WTC11 (cell line): Measurements from ENCODE around the gene KRTAP10-6. TPM values are rescaled to one million over a fixed set of nuclear protein-coding genes. Genes with fewer than 3 reads are reported as not detected.

Experiments used
- ATAC-seq: fragments of 200-7000 bp; cut with Tn5 transposase; 2 replicates; pipeline ENCODE4 v1.10.0; 2021; ENCODE audit warnings: mild to moderate bottlenecking, moderate library complexity
- CTCF ChIA-PET: fragments of 300-600 bp; sonication (Branson Sonifier 250); formaldehyde crosslinking; loops from one replicate; lab custom pipeline; 2021; ENCODE audit warnings: antibody characterized with exemption; lab: Charles Lee
- POLR2A ChIA-PET: fragments of 350-600 bp; sonication (Branson Sonifier 250); formaldehyde crosslinking; loops from one replicate; lab custom pipeline; 2021; ENCODE audit warnings: antibody characterized with exemption; lab: Charles Lee
- DNase-seq: peaks from one replicate; pipeline ENCODE4 v3.0.0; 2021; ENCODE audit warnings: low spot score
- H3K27ac Mint-ChIP-seq: 2 replicates; pipeline ENCODE4 v1.8.0; 2021; ENCODE audit warnings: mixed read lengths
- H3K27me3 Mint-ChIP-seq: 2 replicates; pipeline ENCODE4 v1.8.0; 2021; ENCODE audit warnings: low read depth, mild to moderate bottlenecking, moderate library complexity, mixed read lengths
- H3K36me3 Mint-ChIP-seq: 2 replicates; pipeline ENCODE4 v1.8.0; 2021; ENCODE audit warnings: mixed read lengths
- H3K4me1 Mint-ChIP-seq: 2 replicates; pipeline ENCODE4 v1.8.0; 2022; ENCODE audit warnings: mixed read lengths
- H3K4me3 Mint-ChIP-seq: 2 replicates; pipeline ENCODE4 v1.8.0; 2021; ENCODE audit warnings: mild to moderate bottlenecking, moderate library complexity, mixed read lengths
- H3K9me3 Mint-ChIP-seq: 2 replicates; pipeline ENCODE4 v1.8.0; 2021; ENCODE audit warnings: mixed read lengths
- CBFB ChIP-seq: sonication (generic); formaldehyde crosslinking; IDR thresholded peaks from 2 replicates; pipeline ENCODE4 v1.8.1; 2022; ENCODE audit warnings: mild to moderate bottlenecking, low read depth, missing genetic modification reagents
- CREM ChIP-seq: sonication (generic); formaldehyde crosslinking; IDR thresholded peaks from 2 replicates; pipeline ENCODE4 v1.8.1; 2022; ENCODE audit warnings: mild to moderate bottlenecking, missing genetic modification reagents, moderate library complexity
- ELF4 ChIP-seq: sonication (generic); formaldehyde crosslinking; IDR thresholded peaks from 2 replicates; pipeline ENCODE4 v1.8.1; 2022; ENCODE audit warnings: low read depth, mild to moderate bottlenecking, moderate library complexity, missing genetic modification reagents
- ESRRA ChIP-seq: sonication (generic); formaldehyde crosslinking; IDR thresholded peaks from 2 replicates; pipeline ENCODE4 v1.8.1; 2022; ENCODE audit warnings: mild to moderate bottlenecking, missing genetic modification reagents, borderline replicate concordance
- FOXK1 ChIP-seq: sonication (generic); formaldehyde crosslinking; IDR thresholded peaks from 2 replicates; pipeline ENCODE4 v1.8.0; 2022; ENCODE audit warnings: mild to moderate bottlenecking, moderate library complexity, missing genetic modification reagents
- FOXP1 ChIP-seq: sonication (generic); formaldehyde crosslinking; IDR thresholded peaks from 2 replicates; pipeline ENCODE4 v1.8.0; 2022; ENCODE audit warnings: missing genetic modification reagents, mild to moderate bottlenecking, moderate library complexity, borderline replicate concordance
- GTF2I ChIP-seq: fragments of 250-450 bp; sonication (Bioruptor Pico); conservative IDR thresholded peaks from 2 replicates; pipeline ENCODE4 v1.4.0; 2021; ENCODE audit warnings: mild to moderate bottlenecking
- JUN ChIP-seq: sonication (generic); formaldehyde crosslinking; IDR thresholded peaks from 2 replicates; pipeline ENCODE4 v1.8.0; 2023; ENCODE audit warnings: mild to moderate bottlenecking, missing genetic modification reagents
- MYBL2 ChIP-seq: sonication (generic); formaldehyde crosslinking; IDR thresholded peaks from 2 replicates; pipeline ENCODE4 v1.8.1; 2023; ENCODE audit warnings: mild to moderate bottlenecking, moderate library complexity, missing genetic modification reagents
- NFATC4 ChIP-seq: fragments of 250-450 bp; sonication (Bioruptor Pico); IDR thresholded peaks from 2 replicates; pipeline ENCODE4 v1.9.0; 2021; ENCODE audit warnings: mild to moderate bottlenecking
- NR1H2 ChIP-seq: sonication (generic); formaldehyde crosslinking; IDR thresholded peaks from 2 replicates; pipeline ENCODE4 v1.9.0; 2021; ENCODE audit warnings: mild to moderate bottlenecking, moderate library complexity, missing genetic modification reagents
- NR2C2 ChIP-seq: sonication (generic); formaldehyde crosslinking; IDR thresholded peaks from 2 replicates; pipeline ENCODE4 v1.8.0; 2022; ENCODE audit warnings: mild to moderate bottlenecking, missing genetic modification reagents
- NR3C1 ChIP-seq: sonication (generic); formaldehyde crosslinking; conservative IDR thresholded peaks from 2 replicates; pipeline ENCODE4 v1.8.1; 2023; ENCODE audit warnings: low read depth, mild to moderate bottlenecking, missing genetic modification reagents
- SMAD4 ChIP-seq: sonication (generic); formaldehyde crosslinking; IDR thresholded peaks from 2 replicates; pipeline ENCODE4 v1.8.0; 2022; ENCODE audit warnings: mild to moderate bottlenecking, missing genetic modification reagents
- SP1 ChIP-seq: sonication (generic); formaldehyde crosslinking; conservative IDR thresholded peaks from 2 replicates; pipeline ENCODE4 v1.8.1; 2022; ENCODE audit warnings: missing genetic modification reagents
- TCF7 ChIP-seq: sonication (generic); formaldehyde crosslinking; IDR thresholded peaks from 2 replicates; pipeline ENCODE4 v1.8.0; 2022; ENCODE audit warnings: mild to moderate bottlenecking, low read depth, missing genetic modification reagents, moderate library complexity
- ZNF396 ChIP-seq: fragments of 250-450 bp; sonication (Bioruptor Pico); IDR thresholded peaks from 2 replicates; pipeline ENCODE4 v1.8.0; 2021; ENCODE audit warnings: mild to moderate bottlenecking, moderate library complexity, borderline replicate concordance
- total RNA-seq: library from RNA; stranded (reverse); gene quantifications from 3 replicates; pipeline ENCODE4 v1.2.3, GENCODE V29; 2021
- TF ChIP-seq, protein P1 (sequence below): sonication (generic); formaldehyde crosslinking; IDR thresholded peaks from 2 replicates; pipeline ENCODE4 v1.8.1; 2023; ENCODE audit warnings: mild to moderate bottlenecking, missing genetic modification reagents
- TF ChIP-seq, protein P2 (sequence below): fragments of 250-450 bp; sonication (Bioruptor Pico); IDR thresholded peaks from 2 replicates; pipeline ENCODE4 v1.9.0; 2021; ENCODE audit warnings: moderate library complexity, mild to moderate bottlenecking, inconsistent platforms, borderline replicate concordance
- TF ChIP-seq, protein P3 (sequence below): fragments of 250-450 bp; sonication (Bioruptor Pico); IDR thresholded peaks from 2 replicates; pipeline ENCODE4 v1.9.0; 2021; ENCODE audit warnings: mild to moderate bottlenecking
- TF ChIP-seq, protein P4 (sequence below): sonication (generic); formaldehyde crosslinking; IDR thresholded peaks from 2 replicates; pipeline ENCODE4 v1.8.1; 2023; ENCODE audit warnings: mild to moderate bottlenecking, missing genetic modification reagents, borderline replicate concordance
- TF ChIP-seq, protein P5 (sequence below): fragments of 250-450 bp; sonication (Bioruptor Pico); IDR thresholded peaks from 2 replicates; pipeline ENCODE4 v1.8.0; 2021; ENCODE audit warnings: mild to moderate bottlenecking
- TF ChIP-seq, protein P6 (sequence below): sonication (generic); formaldehyde crosslinking; IDR thresholded peaks from 2 replicates; pipeline ENCODE4 v1.8.1; 2022; ENCODE audit warnings: mild to moderate bottlenecking, missing genetic modification reagents, moderate library complexity, borderline replicate concordance
- TF ChIP-seq, protein P7 (sequence below): sonication (generic); formaldehyde crosslinking; IDR thresholded peaks from 2 replicates; pipeline ENCODE4 v1.8.0; 2022; ENCODE audit warnings: mild to moderate bottlenecking, missing genetic modification reagents

Gene KRTAP10-6
- total RNA-seq, 1 experiment from 2014 or later = 0.17 TPM

DNA sequence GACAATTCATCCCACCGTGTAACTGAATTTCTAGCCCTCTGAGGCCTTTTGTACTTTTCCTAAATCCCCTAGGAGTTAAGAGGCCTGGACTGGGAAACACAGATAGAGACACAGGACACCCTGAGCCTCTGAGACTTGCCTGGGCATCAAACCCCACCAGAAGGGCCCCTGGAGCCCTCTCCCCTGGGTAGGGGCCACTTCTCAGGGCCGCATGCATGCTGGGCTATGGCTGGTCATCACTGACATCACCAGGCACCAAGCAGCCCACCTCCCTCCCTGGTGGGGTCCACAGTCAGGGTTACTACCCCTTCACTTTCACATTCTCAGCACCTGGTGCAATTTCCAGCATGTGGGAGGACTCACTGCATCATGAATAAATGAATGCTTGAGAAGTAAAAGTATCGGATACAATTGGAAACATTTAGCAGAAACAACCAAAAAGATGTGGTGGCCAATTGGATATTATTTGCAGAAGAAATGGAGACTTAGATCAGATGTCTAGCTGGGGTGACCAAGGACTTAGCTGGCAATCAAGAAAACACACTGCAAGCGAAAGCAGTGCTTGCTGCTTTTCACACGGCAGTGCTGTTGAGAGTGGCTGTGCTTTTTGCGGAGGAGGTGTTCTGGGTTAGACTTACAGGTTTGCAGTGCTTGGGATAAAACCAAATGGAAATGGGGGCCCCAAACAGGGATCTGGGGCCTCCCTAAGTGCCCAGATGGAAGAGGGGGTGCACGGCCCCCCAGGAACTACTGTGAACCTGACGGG, 7.1 kb upstream of the KRTAP10-6 start:
- DNase-seq (no peak), ATAC-seq (no peak)
- TF ChIP-seq, protein P1, sequence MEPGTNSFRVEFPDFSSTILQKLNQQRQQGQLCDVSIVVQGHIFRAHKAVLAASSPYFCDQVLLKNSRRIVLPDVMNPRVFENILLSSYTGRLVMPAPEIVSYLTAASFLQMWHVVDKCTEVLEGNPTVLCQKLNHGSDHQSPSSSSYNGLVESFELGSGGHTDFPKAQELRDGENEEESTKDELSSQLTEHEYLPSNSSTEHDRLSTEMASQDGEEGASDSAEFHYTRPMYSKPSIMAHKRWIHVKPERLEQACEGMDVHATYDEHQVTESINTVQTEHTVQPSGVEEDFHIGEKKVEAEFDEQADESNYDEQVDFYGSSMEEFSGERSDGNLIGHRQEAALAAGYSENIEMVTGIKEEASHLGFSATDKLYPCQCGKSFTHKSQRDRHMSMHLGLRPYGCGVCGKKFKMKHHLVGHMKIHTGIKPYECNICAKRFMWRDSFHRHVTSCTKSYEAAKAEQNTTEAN (CRISPR knock-in tag) = no peak
- TF ChIP-seq ELF4 = no peak
- no peak for TF ChIP-seq FOXP1 (CRISPR knock-in tag)
- no peak for TF ChIP-seq NR1H2 (CRISPR knock-in tag)
- TF ChIP-seq, protein P2, sequence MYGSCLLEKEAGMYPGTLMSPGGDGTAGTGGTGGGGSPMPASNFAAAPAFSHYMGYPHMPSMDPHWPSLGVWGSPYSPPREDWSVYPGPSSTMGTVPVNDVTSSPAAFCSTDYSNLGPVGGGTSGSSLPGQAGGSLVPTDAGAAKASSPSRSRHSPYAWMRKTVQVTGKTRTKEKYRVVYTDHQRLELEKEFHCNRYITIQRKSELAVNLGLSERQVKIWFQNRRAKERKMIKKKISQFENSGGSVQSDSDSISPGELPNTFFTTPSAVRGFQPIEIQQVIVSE (CRISPR knock-in tag) = no peak
- no peak for TF ChIP-seq ESRRA (CRISPR knock-in tag)
- no peak for TF ChIP-seq CREM (CRISPR knock-in tag)
- no peak for TF ChIP-seq NR3C1
- no peak for TF ChIP-seq CBFB (CRISPR knock-in tag)
- no peak for TF ChIP-seq SMAD4 (CRISPR knock-in tag)
- no peak for TF ChIP-seq NFATC4
- TF ChIP-seq GTF2I (CRISPR knock-in tag) = no peak
- TF ChIP-seq SP1 = no peak
- TF ChIP-seq MYBL2 (CRISPR knock-in tag) = no peak
- TF ChIP-seq JUN = no peak
- TF ChIP-seq, protein P3, sequence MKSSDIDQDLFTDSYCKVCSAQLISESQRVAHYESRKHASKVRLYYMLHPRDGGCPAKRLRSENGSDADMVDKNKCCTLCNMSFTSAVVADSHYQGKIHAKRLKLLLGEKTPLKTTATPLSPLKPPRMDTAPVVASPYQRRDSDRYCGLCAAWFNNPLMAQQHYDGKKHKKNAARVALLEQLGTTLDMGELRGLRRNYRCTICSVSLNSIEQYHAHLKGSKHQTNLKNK = no peak
- TF ChIP-seq FOXK1 = no peak
- TF ChIP-seq, protein P4, sequence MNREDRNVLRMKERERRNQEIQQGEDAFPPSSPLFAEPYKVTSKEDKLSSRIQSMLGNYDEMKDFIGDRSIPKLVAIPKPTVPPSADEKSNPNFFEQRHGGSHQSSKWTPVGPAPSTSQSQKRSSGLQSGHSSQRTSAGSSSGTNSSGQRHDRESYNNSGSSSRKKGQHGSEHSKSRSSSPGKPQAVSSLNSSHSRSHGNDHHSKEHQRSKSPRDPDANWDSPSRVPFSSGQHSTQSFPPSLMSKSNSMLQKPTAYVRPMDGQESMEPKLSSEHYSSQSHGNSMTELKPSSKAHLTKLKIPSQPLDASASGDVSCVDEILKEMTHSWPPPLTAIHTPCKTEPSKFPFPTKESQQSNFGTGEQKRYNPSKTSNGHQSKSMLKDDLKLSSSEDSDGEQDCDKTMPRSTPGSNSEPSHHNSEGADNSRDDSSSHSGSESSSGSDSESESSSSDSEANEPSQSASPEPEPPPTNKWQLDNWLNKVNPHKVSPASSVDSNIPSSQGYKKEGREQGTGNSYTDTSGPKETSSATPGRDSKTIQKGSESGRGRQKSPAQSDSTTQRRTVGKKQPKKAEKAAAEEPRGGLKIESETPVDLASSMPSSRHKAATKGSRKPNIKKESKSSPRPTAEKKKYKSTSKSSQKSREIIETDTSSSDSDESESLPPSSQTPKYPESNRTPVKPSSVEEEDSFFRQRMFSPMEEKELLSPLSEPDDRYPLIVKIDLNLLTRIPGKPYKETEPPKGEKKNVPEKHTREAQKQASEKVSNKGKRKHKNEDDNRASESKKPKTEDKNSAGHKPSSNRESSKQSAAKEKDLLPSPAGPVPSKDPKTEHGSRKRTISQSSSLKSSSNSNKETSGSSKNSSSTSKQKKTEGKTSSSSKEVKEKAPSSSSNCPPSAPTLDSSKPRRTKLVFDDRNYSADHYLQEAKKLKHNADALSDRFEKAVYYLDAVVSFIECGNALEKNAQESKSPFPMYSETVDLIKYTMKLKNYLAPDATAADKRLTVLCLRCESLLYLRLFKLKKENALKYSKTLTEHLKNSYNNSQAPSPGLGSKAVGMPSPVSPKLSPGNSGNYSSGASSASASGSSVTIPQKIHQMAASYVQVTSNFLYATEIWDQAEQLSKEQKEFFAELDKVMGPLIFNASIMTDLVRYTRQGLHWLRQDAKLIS (CRISPR knock-in tag) = no peak
- TF ChIP-seq TCF7 (CRISPR knock-in tag) = no peak
- Mint-ChIP-seq H3K36me3 (no peaks in the 10 kb centered on the region; the same call in 1 of the 2 replicates), H3K4me1 (peaks cover 38% of the 10 kb centered on the region), H3K4me3 (no peak overlapping the region), H3K9me3 (peaks cover 8% of the 10 kb centered on the region), H3K27me3 (no peaks in the 10 kb centered on the region; the same call in 1 of the 2 replicates), H3K27ac (no peak overlapping the region; the same call in 1 of the 2 replicates)
- POLR2A ChIA-PET = no interaction called here
- CTCF ChIA-PET = no interaction called here

DNA sequence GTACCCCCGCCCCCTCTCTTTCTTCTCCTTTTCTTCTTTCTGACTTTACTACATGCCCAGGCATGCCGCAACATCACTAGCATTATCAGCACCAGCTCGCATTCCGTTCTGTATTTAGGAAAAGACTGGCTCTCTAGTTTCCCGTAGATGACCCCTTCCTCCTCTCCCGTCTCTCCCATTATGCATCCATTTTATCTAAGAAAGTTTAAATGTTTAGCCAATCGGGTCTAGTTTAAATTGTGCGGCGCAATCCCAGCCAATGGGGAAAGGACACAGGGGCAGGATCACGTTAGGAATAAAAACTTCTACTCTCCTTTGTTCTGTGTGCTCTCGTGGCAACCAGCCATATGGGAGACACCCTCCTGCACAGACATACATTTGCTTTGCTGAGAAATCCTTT, 5.8 kb upstream of the KRTAP10-6 start:
- Mint-ChIP-seq H3K4me3 (no peak overlapping the region), H3K4me1 (peaks cover 52% of the 10 kb centered on the region), H3K9me3 (no peaks in the 10 kb centered on the region), H3K36me3 (no peaks in the 10 kb centered on the region), H3K27ac (peak overlapping the region; percentile 86), H3K27me3 (no peaks in the 10 kb centered on the region; the same call in 1 of the 2 replicates)
- POLR2A ChIA-PET = no interaction called here
- ATAC-seq (peak; percentile 49), DNase-seq (no peak)
- CTCF ChIA-PET = no interaction called here
- TF ChIP-seq, protein P5, sequence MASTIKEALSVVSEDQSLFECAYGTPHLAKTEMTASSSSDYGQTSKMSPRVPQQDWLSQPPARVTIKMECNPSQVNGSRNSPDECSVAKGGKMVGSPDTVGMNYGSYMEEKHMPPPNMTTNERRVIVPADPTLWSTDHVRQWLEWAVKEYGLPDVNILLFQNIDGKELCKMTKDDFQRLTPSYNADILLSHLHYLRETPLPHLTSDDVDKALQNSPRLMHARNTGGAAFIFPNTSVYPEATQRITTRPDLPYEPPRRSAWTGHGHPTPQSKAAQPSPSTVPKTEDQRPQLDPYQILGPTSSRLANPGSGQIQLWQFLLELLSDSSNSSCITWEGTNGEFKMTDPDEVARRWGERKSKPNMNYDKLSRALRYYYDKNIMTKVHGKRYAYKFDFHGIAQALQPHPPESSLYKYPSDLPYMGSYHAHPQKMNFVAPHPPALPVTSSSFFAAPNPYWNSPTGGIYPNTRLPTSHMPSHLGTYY = no peak
- TF ChIP-seq, protein P1 (CRISPR knock-in tag) = no peak
- TF ChIP-seq, protein P6, sequence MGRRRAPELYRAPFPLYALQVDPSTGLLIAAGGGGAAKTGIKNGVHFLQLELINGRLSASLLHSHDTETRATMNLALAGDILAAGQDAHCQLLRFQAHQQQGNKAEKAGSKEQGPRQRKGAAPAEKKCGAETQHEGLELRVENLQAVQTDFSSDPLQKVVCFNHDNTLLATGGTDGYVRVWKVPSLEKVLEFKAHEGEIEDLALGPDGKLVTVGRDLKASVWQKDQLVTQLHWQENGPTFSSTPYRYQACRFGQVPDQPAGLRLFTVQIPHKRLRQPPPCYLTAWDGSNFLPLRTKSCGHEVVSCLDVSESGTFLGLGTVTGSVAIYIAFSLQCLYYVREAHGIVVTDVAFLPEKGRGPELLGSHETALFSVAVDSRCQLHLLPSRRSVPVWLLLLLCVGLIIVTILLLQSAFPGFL (CRISPR knock-in tag) = no peak
- TF ChIP-seq ZNF396 (CRISPR knock-in tag) = no peak
- no peak for TF ChIP-seq NR2C2 (CRISPR knock-in tag)
- TF ChIP-seq, protein P7, sequence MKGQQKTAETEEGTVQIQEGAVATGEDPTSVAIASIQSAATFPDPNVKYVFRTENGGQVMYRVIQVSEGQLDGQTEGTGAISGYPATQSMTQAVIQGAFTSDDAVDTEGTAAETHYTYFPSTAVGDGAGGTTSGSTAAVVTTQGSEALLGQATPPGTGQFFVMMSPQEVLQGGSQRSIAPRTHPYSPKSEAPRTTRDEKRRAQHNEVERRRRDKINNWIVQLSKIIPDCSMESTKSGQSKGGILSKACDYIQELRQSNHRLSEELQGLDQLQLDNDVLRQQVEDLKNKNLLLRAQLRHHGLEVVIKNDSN (CRISPR knock-in tag) = no peak
